IMR-90 (cell line): ENCODE results near the gene MEF2A. TPM values are rescaled to one million over a fixed set of nuclear protein-coding genes. Genes with fewer than 3 reads are reported as not detected.

Experiments
- ATAC-seq: fragments of 200-7000 bp; cut with Tn5 transposase; 2 replicates; pipeline ENCODE4 v1.9.1; 2020; ENCODE audit warnings: low read depth, mild to moderate bottlenecking, moderate library complexity
- BruUV-seq: library from RNA; stranded (reverse); fragments of 400-500 nt; replicated peaks from 2 replicates; lab custom pipeline; 2021; lab: Mats Ljungman, UMichigan
- CTCF ChIA-PET: fragments of 300-600 bp; formaldehyde crosslinking; extraction: SDS; loops from one replicate; lab custom pipeline; 2021; ENCODE audit warnings: antibody characterized with exemption; lab: Yijun Ruan, JAX
- POLR2A ChIA-PET: fragments of 300-600 bp; sonication (Branson Sonifier 250); formaldehyde crosslinking; loops from one replicate; lab custom pipeline; 2022; ENCODE audit warnings: antibody characterized with exemption; ENCODE audit not compliant: unreplicated experiment; lab: Charles Lee
- DNase-seq: peaks from one replicate; pipeline ENCODE4 v3.0.0; 2013
- H2AFZ ChIP-seq: replicated peaks from 2 replicates; pipeline ENCODE3; 2013; ENCODE audit warnings: low read length, mild to moderate bottlenecking; ENCODE audit not compliant: poor library complexity
- H2AK5ac ChIP-seq: 2 replicates; pipeline ENCODE4 v1.6.1; 2013; ENCODE audit warnings: low read depth, low read length, inconsistent platforms
- H2AK9ac ChIP-seq: replicated peaks from 2 replicates; pipeline ENCODE3; 2013; ENCODE audit warnings: mild to moderate bottlenecking, low read depth, low read length, moderate library complexity; ENCODE audit not compliant: poor library complexity
- H2BK120ac ChIP-seq: 2 replicates; pipeline ENCODE4 v1.6.1; 2013; ENCODE audit warnings: low read depth, low read length, inconsistent platforms
- H2BK15ac ChIP-seq: 3 replicates; pipeline ENCODE4 v1.6.1; 2013; ENCODE audit warnings: low read depth, low read length, inconsistent platforms
- H2BK20ac ChIP-seq: 2 replicates; pipeline ENCODE4 v1.6.1; 2013; ENCODE audit warnings: low read depth, mild to moderate bottlenecking, inconsistent platforms, low read length, moderate library complexity
- H2BK5ac ChIP-seq: 2 replicates; pipeline ENCODE4 v1.6.1; 2013; ENCODE audit warnings: mild to moderate bottlenecking, low read depth, low read length, inconsistent platforms; ENCODE audit not compliant: poor library complexity, severe bottlenecking
- H3K14ac ChIP-seq: replicated peaks from 2 replicates; pipeline ENCODE4 v1.6.1; 2013; ENCODE audit warnings: low read depth, low read length, inconsistent platforms
- H3K18ac ChIP-seq: 2 replicates; pipeline ENCODE4 v1.6.1; 2013; ENCODE audit warnings: low read depth, low read length, control low read depth
- H3K23ac ChIP-seq: 2 replicates; pipeline ENCODE4 v1.6.1; 2013; ENCODE audit warnings: low read depth, low read length, inconsistent platforms
- H3K27ac ChIP-seq: 2 replicates; pipeline ENCODE4 v1.5.1; 2013; ENCODE audit warnings: mild to moderate bottlenecking, control low read depth, low read length; ENCODE audit not compliant: insufficient read depth
- H3K27me3 ChIP-seq: 2 replicates; pipeline ENCODE4 v1.6.1; 2013; ENCODE audit warnings: low read length; ENCODE audit not compliant: control insufficient read depth, insufficient read depth
- H3K36me3 ChIP-seq: 2 replicates; pipeline ENCODE4 v1.6.1; 2013; ENCODE audit warnings: low read length, mixed read lengths; ENCODE audit not compliant: control insufficient read depth, insufficient read depth
- H3K4ac ChIP-seq: 2 replicates; pipeline ENCODE4 v1.6.1; 2013; ENCODE audit warnings: low read depth, low read length, inconsistent platforms
- H3K4me1 ChIP-seq: 2 replicates; pipeline ENCODE4 v1.6.1; 2013; ENCODE audit warnings: low read length, mixed read lengths; ENCODE audit not compliant: control insufficient read depth, insufficient read depth
- H3K4me2 ChIP-seq: 2 replicates; pipeline ENCODE4 v1.6.1; 2013; ENCODE audit warnings: low read depth, mild to moderate bottlenecking, control low read depth, low read length, moderate library complexity
- H3K4me3 ChIP-seq: 2 replicates; pipeline ENCODE4 v1.5.1; 2013; ENCODE audit warnings: low read depth, mild to moderate bottlenecking, control low read depth, low read length, moderate library complexity; ENCODE audit not compliant: insufficient read depth
- H3K56ac ChIP-seq: 2 replicates; pipeline ENCODE4 v1.6.1; 2013; ENCODE audit warnings: low read length, inconsistent platforms; ENCODE audit not compliant: insufficient read depth; ENCODE audit errors: extremely low read depth
- H3K79me1 ChIP-seq, 2 experiments: 2 replicates each; pipeline ENCODE4 v1.6.1; 2013; ENCODE audit warnings: low read length in 2 of 2, inconsistent platforms in 1 of 2, low read depth in 1 of 2
- H3K9ac ChIP-seq: 2 replicates; pipeline ENCODE4 v1.6.1; 2013; ENCODE audit warnings: low read depth, low read length, control low read depth
- H3K9me1 ChIP-seq: 2 replicates; pipeline ENCODE4 v1.6.1; 2013; ENCODE audit warnings: low read length, inconsistent platforms; ENCODE audit not compliant: insufficient read depth
- H3K9me3 ChIP-seq: 2 replicates; pipeline ENCODE4 v1.6.1; 2013; ENCODE audit warnings: low read length; ENCODE audit not compliant: control insufficient read depth, insufficient read depth
- H4K20me1 ChIP-seq: 2 replicates; pipeline ENCODE4 v1.6.1; 2013; ENCODE audit warnings: low read length, inconsistent platforms; ENCODE audit not compliant: insufficient read depth
- H4K5ac ChIP-seq: 2 replicates; pipeline ENCODE4 v1.6.1; 2013; ENCODE audit warnings: mild to moderate bottlenecking, low read depth, low read length, control low read depth
- H4K8ac ChIP-seq, 2 experiments: 2 replicates each; pipeline ENCODE4 v1.6.1; 2013; ENCODE audit warnings: low read depth in 2 of 2, low read length in 2 of 2, control low read depth in 1 of 2, inconsistent platforms in 1 of 2
- H4K91ac ChIP-seq: 2 replicates; pipeline ENCODE4 v1.6.1; 2013; ENCODE audit warnings: low read depth, low read length, inconsistent platforms; ENCODE audit not compliant: insufficient read depth
- BHLHE40 ChIP-seq: fragments of 150-350 bp; IDR thresholded peaks from 2 replicates; pipeline ENCODE4 v1.6.1; 2016; ENCODE audit warnings: mild to moderate bottlenecking, low read depth, low read length
- CEBPB ChIP-seq: IDR thresholded peaks from 2 replicates; pipeline ENCODE4 v1.6.1; 2012; ENCODE audit warnings: low read depth, low read length, improper control_type of control experiment
- CHD1 ChIP-seq: IDR thresholded peaks from 2 replicates; pipeline ENCODE4 v1.6.1; 2012; ENCODE audit warnings: low read depth, low read length, improper control_type of control experiment
- FOS ChIP-seq: fragments of 150-350 bp; IDR thresholded peaks from 2 replicates; pipeline ENCODE4 v1.6.1; 2016; ENCODE audit warnings: low read depth, low read length
- MAFK ChIP-seq: IDR thresholded peaks from 2 replicates; pipeline ENCODE4 v1.6.1; 2012; ENCODE audit warnings: low read depth, low read length, improper control_type of control experiment
- MAZ ChIP-seq: IDR thresholded peaks from 2 replicates; pipeline ENCODE4 v1.6.1; 2012; ENCODE audit warnings: low read depth, mild to moderate bottlenecking, low read length, improper control_type of control experiment, moderate library complexity, borderline replicate concordance
- MXI1 ChIP-seq: IDR thresholded peaks from 2 replicates; pipeline ENCODE4 v1.6.1; 2012; ENCODE audit warnings: low read depth, mild to moderate bottlenecking, low read length, moderate library complexity, borderline replicate concordance
- NFE2L2 ChIP-seq: fragments of 150-350 bp; IDR thresholded peaks from 2 replicates; pipeline ENCODE4 v1.6.1; 2016; ENCODE audit warnings: low read depth, mild to moderate bottlenecking, low read length
- POLR2A ChIP-seq: IDR thresholded peaks from 2 replicates; pipeline ENCODE4 v1.6.1; 2012; ENCODE audit warnings: mild to moderate bottlenecking, low read depth, low read length
- RAD21 ChIP-seq: IDR thresholded peaks from 2 replicates; pipeline ENCODE4 v1.6.1; 2012; ENCODE audit warnings: low read length, improper control_type of control experiment
- RCOR1 ChIP-seq: IDR thresholded peaks from 2 replicates; pipeline ENCODE4 v1.6.1; 2012; ENCODE audit warnings: mild to moderate bottlenecking, low read length, improper control_type of control experiment; ENCODE audit not compliant: insufficient replicate concordance
- RFX5 ChIP-seq: IDR thresholded peaks from 2 replicates; pipeline ENCODE4 v1.8.0; 2012; ENCODE audit warnings: low read depth, mild to moderate bottlenecking, low read length, moderate library complexity
- SMC3 ChIP-seq: fragments of 150-350 bp; IDR thresholded peaks from 2 replicates; pipeline ENCODE4 v1.6.1; 2016; ENCODE audit warnings: low read depth, mild to moderate bottlenecking, antibody characterized with exemption, low read length, moderate library complexity
- WGBS, 2 experiments: methylation state at CpG; one replicate each; pipeline versions ENCODE4 v1.1.5 to v1.1.7; 2013; ENCODE audit warnings: missing lambda C conversion rate in 2 of 2; ENCODE audit not compliant: insufficient read length in 1 of 2; ENCODE audit errors: extremely low coverage in 2 of 2; 5-methylcytosine and 5-hydroxymethylcytosine counted together
- dilution Hi-C: fragments of 300-500 bp; cut with HindIII; formaldehyde crosslinking; loops from one replicate; pipeline ENCODE4 v1.14.3; 2018; ENCODE audit warnings: low sequenced_read_pairs; ENCODE audit not compliant: unreplicated experiment
- in situ Hi-C: fragments of 300-500 bp; cut with MboI; formaldehyde crosslinking; loops from 3 replicates; pipeline ENCODE4 v1.14.3; 2019; ENCODE audit warnings: low sequenced_read_pairs, inconsistent platforms, mixed read lengths
- intact Hi-C: fragments of 100-400 bp; cut with micrococcal nuclease; formaldehyde crosslinking; loops from 2 replicates; pipeline ENCODE4 v1.10.0; 2022
- polyA plus RNA-seq, 3 experiments: library from polyadenylated mRNA; depleted of rRNA; stranded (reverse); fragments of >200 nt; gene quantifications; 2 replicates each; pipeline ENCODE4 v1.2.3, GENCODE V29; 2012; ENCODE audit warnings: low replicate concordance in 1 of 3
- total RNA-seq: library from RNA; depleted of rRNA; stranded (reverse); fragments of >200 nt; gene quantifications from 2 replicates; pipeline ENCODE4 v1.2.3, GENCODE V29; 2012
- TF ChIP-seq, protein P1 (sequence below): fragments of 150-350 bp; IDR thresholded peaks from 2 replicates; pipeline ENCODE4 v1.6.1; 2016; ENCODE audit warnings: low read depth, mild to moderate bottlenecking, low read length, moderate library complexity, borderline replicate concordance
- TF ChIP-seq, protein P2 (sequence below): conservative IDR thresholded peaks from 2 replicates; pipeline ENCODE4 v1.5.1; 2012; ENCODE audit warnings: mild to moderate bottlenecking, low read depth, low read length, improper control_type of control experiment
- TF ChIP-seq, protein P3 (sequence below): fragments of 150-350 bp; IDR thresholded peaks from 2 replicates; pipeline ENCODE4 v1.6.1; 2017; ENCODE audit warnings: mild to moderate bottlenecking, antibody characterized with exemption, low read length, low read depth

MEF2A gene
- total and polyA plus RNA-seq, 2 of the 4 experiments (the other 2 are of a cell fraction) = 16.1 to 16.7 TPM

DNA sequence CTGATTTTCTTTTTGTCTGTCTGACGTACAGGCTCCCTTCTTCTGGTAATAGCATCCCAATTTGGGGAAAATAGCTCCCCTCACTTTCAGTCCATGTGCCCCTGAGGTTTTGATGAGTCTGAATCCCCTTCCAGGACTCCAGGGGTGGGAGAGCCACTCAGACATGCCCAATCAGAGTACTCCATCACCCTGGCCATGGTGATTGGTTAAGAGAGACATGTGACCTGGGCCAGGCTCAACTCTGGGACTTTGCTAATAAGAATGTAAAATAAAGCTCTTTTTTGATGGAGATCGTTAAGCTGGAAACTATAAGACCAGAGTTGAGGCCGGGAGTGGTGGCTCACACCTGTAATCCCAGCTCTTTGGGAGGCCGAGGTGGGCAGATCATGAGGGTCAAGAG, 9.2 kb upstream of the MEF2A start:
- H3K9me3 ChIP-seq = no peaks in the 10 kb centered on the region
- no peak for ATAC-seq
- H2BK120ac ChIP-seq = no peak overlapping the region
- no peak overlapping the region for H2BK5ac ChIP-seq
- no peak overlapping the region for H2BK15ac ChIP-seq
- H3K9ac ChIP-seq = no peak overlapping the region
- H2AK9ac ChIP-seq = no peak overlapping the region
- no peak overlapping the region for H3K23ac ChIP-seq
- no peak overlapping the region for H3K27ac ChIP-seq
- H3K79me1 ChIP-seq = no peaks in the 10 kb centered on the region
- ChIA-PET CTCF (interaction anchor here (1.5 kb wide), 1 partner anchor 147 kb away, joined by 6 read pairs; no protein-coding TSS in a partner anchor), POLR2A (no interaction called here)
- H4K20me1 ChIP-seq = no peaks in the 10 kb centered on the region
- TF ChIP-seq FOS (no peak), MAZ (no peak), RAD21 (no peak), MXI1 (no peak), BHLHE40 (no peak), POLR2A (no peak), SMC3 (no peak), MAFK (no peak), RFX5 (no peak), RCOR1 (no peak), NFE2L2 (no peak), CHD1 (no peak), CEBPB (no peak)
- TF ChIP-seq, protein P1, sequence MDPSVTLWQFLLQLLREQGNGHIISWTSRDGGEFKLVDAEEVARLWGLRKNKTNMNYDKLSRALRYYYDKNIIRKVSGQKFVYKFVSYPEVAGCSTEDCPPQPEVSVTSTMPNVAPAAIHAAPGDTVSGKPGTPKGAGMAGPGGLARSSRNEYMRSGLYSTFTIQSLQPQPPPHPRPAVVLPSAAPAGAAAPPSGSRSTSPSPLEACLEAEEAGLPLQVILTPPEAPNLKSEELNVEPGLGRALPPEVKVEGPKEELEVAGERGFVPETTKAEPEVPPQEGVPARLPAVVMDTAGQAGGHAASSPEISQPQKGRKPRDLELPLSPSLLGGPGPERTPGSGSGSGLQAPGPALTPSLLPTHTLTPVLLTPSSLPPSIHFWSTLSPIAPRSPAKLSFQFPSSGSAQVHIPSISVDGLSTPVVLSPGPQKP = no peak
- TF ChIP-seq, protein P2, sequence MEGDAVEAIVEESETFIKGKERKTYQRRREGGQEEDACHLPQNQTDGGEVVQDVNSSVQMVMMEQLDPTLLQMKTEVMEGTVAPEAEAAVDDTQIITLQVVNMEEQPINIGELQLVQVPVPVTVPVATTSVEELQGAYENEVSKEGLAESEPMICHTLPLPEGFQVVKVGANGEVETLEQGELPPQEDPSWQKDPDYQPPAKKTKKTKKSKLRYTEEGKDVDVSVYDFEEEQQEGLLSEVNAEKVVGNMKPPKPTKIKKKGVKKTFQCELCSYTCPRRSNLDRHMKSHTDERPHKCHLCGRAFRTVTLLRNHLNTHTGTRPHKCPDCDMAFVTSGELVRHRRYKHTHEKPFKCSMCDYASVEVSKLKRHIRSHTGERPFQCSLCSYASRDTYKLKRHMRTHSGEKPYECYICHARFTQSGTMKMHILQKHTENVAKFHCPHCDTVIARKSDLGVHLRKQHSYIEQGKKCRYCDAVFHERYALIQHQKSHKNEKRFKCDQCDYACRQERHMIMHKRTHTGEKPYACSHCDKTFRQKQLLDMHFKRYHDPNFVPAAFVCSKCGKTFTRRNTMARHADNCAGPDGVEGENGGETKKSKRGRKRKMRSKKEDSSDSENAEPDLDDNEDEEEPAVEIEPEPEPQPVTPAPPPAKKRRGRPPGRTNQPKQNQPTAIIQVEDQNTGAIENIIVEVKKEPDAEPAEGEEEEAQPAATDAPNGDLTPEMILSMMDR = no peak
- TF ChIP-seq, protein P3, sequence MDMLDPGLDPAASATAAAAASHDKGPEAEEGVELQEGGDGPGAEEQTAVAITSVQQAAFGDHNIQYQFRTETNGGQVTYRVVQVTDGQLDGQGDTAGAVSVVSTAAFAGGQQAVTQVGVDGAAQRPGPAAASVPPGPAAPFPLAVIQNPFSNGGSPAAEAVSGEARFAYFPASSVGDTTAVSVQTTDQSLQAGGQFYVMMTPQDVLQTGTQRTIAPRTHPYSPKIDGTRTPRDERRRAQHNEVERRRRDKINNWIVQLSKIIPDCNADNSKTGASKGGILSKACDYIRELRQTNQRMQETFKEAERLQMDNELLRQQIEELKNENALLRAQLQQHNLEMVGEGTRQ = no peak; the same call in 1 of the 2 replicates
- H4K91ac ChIP-seq = no peak overlapping the region
- intact Hi-C loops = no loop called here
- no peak overlapping the region for H3K56ac ChIP-seq
- H3K14ac ChIP-seq = no peak overlapping the region
- no peaks in the 10 kb centered on the region; the same call in 1 of the 2 replicates for H3K27me3 ChIP-seq
- BruUV-seq = no TSS peak
- H4K5ac ChIP-seq = no peak overlapping the region
- no peak overlapping the region for H2AFZ ChIP-seq
- WGBS, 2 experiments = 84% methylated on average over 3 of the region's 4 CpGs; no CpG with 5 or more reads in 1 of the 2 experiments
- H3K36me3 ChIP-seq = no peaks in the 10 kb centered on the region
- dilution Hi-C loops = no loop called here
- H3K4me2 ChIP-seq = no peak overlapping the region
- no peak overlapping the region for H2BK20ac ChIP-seq
- no peak for DNase-seq
- no peak overlapping the region for H2AK5ac ChIP-seq
- no peaks in the 10 kb centered on the region; the same call in 1 of the 2 replicates for H3K9me1 ChIP-seq
- no peak overlapping the region for H4K8ac ChIP-seq
- H3K4me3 ChIP-seq = no peak overlapping the region
- H3K18ac ChIP-seq = no peak overlapping the region
- no peak overlapping the region for H3K4ac ChIP-seq
- in situ Hi-C loops = no loop called here
- H3K4me1 ChIP-seq = no peaks in the 10 kb centered on the region
